GM19043 (cell line): Measurements from ENCODE around the gene SCNN1A.

Experiments used
- ATAC-seq: cut with Tn5 transposase; IDR thresholded peaks from one replicate; pipeline ENCODE4 v1.9.1; 2021; ENCODE audit warnings: low read depth; ENCODE audit not compliant: unreplicated experiment

Gene SCNN1A

GRCh38 chr12:6369916-6370575 lies 5.3 kb downstream of the SCNN1A start:
- ATAC-seq = no peak

DNA sequence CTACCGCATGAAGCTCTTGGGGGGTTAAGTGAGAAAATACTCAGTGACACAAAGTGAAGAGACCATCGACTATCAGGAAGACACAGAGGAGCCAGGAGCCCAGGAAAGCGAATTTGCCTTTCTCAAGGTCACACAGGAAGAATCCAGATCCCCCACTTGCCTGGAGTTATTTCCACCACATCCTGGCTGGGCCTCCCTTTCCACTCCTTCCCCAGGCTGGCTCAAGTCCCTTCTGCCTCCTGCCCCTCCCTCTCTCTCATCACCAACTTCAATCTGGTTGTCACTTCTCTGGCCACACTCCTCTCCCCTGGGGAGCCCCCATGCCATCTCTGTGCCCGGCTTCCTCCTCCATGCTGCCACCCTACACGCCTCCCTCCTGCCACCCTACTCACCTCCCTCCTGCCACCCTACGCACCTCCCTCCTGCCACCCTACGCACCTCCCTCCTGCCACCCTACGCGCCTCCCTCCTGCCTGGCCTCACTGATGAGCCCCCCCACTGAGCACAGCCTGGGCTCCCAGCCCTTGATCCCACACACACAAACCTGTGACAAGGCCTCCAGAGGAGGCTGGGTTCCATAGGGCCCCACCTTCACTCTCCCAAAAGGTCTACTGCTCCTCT lies 6.3 kb downstream of the SCNN1A start:
- no peak for ATAC-seq

DNA sequence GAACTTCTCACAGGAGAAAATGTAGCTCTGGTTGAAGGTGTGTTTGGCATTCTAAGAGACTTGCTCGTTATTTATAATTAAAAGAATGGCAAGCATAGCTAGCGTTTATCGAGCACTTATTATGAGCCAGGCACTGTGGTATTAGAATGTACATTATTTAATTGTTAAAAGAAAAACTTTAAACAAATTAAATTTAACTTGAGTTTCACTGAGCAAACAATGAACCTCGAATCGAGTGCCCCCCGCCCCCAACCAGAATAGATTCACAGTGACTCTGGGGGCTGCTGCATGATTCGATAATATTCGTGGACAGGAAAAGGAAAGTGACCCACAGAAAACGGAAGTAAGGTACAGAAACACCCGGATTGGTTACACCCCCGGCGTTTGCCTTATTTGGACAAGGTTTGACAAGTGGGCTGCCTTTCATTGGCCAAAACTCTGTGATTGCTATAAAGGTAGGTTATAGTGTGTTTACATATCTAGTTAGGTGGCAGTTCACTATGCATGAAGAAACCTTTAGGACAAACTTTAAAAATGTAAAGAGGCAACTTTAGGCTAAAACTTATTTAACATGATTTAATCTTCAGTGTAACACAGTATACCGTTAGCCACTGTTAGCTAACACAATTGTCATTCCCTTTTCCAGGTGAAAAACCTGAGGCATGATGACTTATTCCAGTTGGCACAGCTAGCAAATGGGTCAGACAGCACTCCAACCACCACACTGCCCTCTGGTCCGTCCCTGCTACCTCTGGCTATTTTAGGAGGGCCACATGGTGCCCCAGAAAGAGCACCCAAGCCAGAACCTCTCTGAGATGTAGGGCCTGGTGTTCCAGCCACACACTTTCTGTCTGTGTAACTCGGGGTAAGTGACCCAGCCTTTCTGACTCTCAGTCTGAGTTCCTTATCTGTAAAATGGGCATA lies 7.1 kb downstream of the SCNN1A start:
- no peak for ATAC-seq

GRCh38 chr12:6367065-6367968 lies 8.0 kb downstream of the SCNN1A start:
- peak; percentile 69 for ATAC-seq

GRCh38 chr12:6364044-6364374 lies 11.4 kb downstream of the SCNN1A start:
- no peak for ATAC-seq

GRCh38 chr12:6363330-6364043 lies 11.9 kb downstream of the SCNN1A start:
- no peak for ATAC-seq

GRCh38 chr12:6363010-6363329 lies 12.4 kb downstream of the SCNN1A start:
- no peak for ATAC-seq

DNA sequence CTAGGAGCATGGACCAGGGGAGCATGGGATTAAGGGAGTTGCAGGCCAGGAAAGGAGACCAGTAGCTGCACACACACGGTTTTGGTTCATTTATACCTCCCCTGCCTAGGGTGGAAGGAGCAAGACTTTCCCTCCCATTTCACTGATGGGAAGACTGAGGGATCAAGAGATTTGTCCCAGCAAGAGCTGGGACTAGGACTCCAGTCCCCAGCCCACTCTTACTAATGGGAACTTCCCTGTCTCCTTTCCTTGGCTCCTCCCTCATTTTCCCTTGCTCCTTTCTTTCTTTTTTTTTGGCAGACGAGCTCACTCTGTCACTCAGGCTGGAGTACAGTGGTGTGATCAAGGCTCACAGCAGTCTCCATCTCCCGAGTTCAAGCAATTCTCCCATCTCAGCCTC lies 13.0 kb downstream of the SCNN1A start:
- ATAC-seq = no peak

GRCh38 chr12:6361834-6362233 lies 13.5 kb downstream of the SCNN1A start:
- ATAC-seq = no peak

DNA sequence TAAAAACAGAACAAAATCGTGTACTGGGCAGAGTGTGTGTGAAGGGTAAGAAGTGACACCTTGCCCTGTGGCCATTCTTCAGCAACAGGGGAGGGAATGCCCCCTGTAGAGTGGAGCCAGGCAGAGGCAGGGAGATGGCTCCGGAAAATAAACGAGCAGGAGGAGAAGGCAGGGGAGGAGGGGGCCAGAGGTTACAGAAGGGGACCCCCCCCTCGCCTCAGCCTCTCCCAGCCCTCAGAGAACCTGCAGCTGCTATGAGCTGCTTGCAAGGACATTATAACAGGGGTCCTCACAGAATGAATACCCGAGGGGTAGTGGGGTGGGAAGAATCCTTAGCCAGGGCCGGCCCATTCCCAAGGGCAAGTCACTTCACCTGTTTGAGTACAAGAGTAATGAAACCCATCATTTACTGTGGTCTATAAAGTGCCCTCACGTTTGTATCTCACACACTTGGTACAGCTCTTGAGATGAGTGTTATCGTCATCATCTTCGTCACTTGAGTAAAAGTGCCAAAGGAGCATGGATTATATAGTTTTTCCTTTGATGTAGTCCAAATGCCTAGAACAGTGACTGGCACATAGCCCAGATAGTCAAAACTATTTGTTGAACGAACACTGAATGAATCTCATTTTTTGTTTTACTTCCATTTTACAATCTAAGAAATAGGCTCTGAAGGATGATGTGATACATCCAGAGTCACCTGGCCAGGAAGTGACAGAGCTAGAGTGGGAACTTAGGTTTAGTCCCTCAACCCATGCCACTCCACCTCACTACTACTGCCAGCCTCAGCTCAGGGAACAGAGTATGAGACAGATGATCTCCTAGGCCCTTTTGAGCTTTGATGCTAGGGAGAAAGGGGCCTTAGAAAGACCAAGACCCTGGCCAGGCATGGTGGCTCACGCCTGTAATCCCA lies 14.5 kb downstream of the SCNN1A start:
- ATAC-seq = no peak

GRCh38 chr12:6360080-6360571 lies 15.2 kb downstream of the SCNN1A start:
- ATAC-seq = no peak

DNA sequence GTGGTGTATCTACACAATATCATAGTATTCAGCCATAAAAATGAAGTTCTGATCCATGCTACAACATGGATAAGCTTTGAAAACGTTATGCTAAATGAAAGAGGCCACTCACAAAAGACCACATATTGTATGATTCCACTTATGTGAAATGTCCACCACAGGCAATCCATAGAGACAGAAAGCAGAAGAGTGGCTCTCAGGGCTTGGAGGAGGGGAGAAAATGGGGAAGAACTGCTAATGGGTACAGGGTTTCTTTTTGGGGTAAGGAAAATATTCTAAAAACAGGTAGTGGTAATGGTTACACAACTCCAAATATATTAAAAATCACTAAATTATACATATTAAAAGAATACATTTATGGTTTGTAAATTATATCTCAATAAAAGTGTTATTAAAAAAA lies 16.5 kb downstream of the SCNN1A start:
- no peak for ATAC-seq

- ATAC-seq = no peak
Observed at GRCh38 chr12:6356374-6356820, 19.0 kb downstream of the SCNN1A start.

GRCh38 chr12:6355491-6356373 lies 19.6 kb downstream of the SCNN1A start:
- ATAC-seq = no peak

DNA sequence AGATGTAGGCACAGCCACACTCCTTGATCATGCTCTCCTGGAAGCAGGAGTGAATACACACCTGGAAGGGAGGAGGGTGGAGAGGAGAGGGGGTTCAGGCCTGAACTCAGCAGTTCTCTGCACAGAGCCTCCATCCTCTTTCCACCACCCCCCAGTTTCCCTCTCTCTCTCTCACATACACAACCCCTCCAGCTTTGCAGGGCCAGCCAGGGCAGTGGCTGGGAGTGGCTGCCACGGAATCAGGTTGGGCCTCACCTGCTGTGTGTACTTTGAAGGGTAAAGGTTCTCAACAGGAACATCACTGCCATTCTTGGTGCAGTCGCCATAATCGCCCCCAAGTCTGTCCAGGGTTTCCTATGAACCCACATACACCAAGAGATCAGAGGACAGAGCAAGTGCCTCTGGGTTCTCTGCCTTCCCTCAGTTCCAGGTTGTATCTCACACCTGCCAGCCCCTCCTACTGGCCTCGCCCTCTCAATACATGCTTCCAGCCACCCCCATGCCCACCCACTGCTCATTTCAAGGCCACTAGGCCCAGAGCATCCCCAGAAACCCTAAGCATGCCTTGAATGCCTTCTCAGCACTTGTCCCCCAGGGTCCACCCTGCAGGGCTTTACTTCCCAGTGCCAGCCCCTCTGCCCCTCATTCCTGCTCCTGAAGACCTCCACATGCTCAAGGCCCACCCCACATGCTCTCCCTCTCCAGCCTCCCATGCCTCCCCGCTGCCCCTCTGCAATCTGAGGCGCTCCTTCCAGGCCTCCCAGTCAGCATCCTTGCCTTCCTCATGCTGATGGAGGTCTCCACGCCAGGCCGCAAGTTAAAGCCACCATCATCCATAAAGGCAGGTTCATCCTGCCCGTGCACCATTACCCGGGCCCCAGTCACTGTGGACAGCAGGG lies 20.6 kb downstream of the SCNN1A start:
- no peak for ATAC-seq

DNA sequence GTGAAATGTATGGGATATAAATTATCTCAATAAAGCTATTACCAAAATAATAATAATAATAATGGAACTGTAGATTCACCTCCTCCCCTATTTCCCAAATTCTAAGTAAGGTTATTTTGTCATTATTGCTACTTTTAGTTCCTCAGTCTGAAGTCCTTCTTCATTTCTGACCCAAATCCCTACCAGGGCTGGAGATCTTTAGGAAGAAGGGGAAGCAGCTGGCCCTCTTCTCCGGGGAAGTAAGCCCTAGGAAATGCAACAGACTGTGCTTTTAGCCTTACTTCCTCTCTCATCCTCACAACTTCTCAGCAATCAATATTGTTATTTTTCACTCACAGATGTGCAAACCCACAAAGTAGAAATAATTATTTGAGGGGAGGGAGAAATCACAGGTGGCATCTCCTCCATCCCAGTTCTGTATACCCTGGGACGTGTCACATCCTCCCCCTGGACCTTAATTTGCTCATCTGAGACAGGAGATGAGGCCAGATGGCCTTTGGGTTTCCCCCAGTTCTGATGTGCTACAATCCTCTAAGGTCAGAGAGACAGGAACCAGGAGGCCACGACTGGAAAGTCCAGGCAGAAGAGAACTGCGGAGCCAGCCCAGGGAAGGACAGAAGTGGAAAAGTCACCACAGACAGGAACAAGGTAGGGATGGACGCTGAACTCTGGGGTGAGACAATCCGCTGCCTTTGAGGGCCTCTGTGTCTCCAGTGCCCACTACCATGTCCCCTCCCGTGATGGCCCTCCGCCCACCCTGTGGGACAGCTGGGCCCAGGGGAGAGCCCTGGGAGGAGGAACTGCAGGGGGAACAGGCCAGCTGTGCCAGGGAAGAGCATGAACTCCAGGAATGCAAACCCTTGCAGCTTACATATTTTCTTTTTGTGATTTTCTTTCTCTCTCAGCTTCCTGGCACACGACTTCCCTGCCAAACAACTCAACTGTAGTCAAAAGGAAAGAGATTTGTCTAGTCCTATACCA lies 22.9 kb downstream of the SCNN1A start:
- ATAC-seq = no peak
